Measurements from ENCODE around the gene GOLGA6C. TPM values are rescaled to one million over a fixed set of nuclear protein-coding genes. Genes with fewer than 3 reads are reported as not detected.

Gene GOLGA6C
- total and polyA plus RNA-seq, 10 of the 15 experiments (the other 5 are each of a cell fraction or from before 2014, with no cell fraction given): not detected

DNA sequence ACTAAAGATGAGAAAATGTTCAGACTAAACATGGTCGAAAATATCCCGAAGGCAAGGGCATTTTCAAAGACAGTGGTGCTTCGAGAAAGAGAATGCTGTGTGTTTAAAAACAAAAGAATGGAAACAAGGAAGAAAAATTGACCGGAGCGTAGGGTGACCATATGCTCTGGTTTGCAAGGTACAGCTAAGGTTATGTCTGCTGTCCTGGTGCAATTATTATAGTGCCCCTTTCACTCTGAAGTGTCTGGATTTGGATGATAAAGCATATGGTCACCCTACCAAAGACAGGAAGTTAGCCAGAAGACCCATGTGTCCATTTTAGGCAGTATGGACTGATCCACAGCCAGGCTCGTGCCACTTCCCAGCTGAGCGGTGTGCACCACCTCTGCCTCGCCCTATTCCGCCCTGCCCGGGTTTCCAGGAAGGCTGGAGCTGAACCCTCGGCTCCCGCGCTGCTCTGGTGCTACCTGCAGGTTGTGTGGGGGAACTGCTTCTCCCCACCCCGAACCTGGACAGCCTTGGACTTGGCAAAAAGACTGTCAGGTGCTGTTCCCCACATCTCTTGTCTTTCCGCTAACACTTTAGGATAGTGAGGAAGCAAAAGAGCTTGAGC is 49.8 kb downstream of the GOLGA6C start:
- CTCF ChIA-PET: interaction anchor here (0.6 to 0.8 kb wide), 2 partner anchors 104 to 156 kb away, joined by 3 to 4 read pairs; no protein-coding TSS in a partner anchor
- FAIRE-seq (no peak), DNase-seq (ENCODE audit: low read depth, low spot score) (no peak), ATAC-seq (peak; percentile 91)
- in situ Hi-C loops (cut with MboI) (loop anchor here (10.0 kb wide), 2 partner anchors 283 to 1243 kb away; partner anchors contain the start of gene PPCDC), intact Hi-C loops (cut with micrococcal nuclease; ENCODE audit: unreplicated experiment) (no loop called here)
- no TSS peak for BruUV-seq (replicated peaks)
- Histone ChIP-seq H3K27ac (ENCODE audit: control insufficient read depth, insufficient read depth) (no peak overlapping the region), H3K9me3 (replicated peaks; ENCODE audit: control insufficient read depth, insufficient read depth, low read length) (no peaks in the 10 kb centered on the region), H3K79me2 (ENCODE audit: control insufficient read depth, insufficient read depth, low read length) (no peaks in the 10 kb centered on the region), H3K36me3 (ENCODE audit: control insufficient read depth in 2 of 2, insufficient read depth in 2 of 2, low read length in 1 of 2) (no peaks in the 10 kb centered on the region), H3K4me1 (ENCODE audit: control insufficient read depth, insufficient read depth, low read length) (no peaks in the 10 kb centered on the region), H4K20me1 (ENCODE audit: control insufficient read depth, insufficient read depth) (no peaks in the 10 kb centered on the region), H2AFZ (ENCODE audit: control insufficient read depth, low read depth, low read length) (no peak overlapping the region), H3K27me3 (replicated peaks in 1 of 2; ENCODE audit: control insufficient read depth in 2 of 2, insufficient read depth in 2 of 2, low read length in 1 of 2) (no peaks in the 10 kb centered on the region), H3K9ac (ENCODE audit: control insufficient read depth, insufficient read depth, low read length) (no peak overlapping the region), H3K4me2 (ENCODE audit: control insufficient read depth, insufficient read depth) (no peak overlapping the region), H3K4me3 (no peak overlapping the region)
- SMC1A ChIA-PET (ENCODE audit: uncharacterized antibody, unreplicated experiment): interaction anchor here (0.8 kb wide), 1 partner anchor 27 kb away, joined by 3 read pairs; no protein-coding TSS in a partner anchor
- POLR2A ChIA-PET: no interaction called here
- TF ChIP-seq RB1 (IDR thresholded peaks at IDR 0.05; ENCODE audit: borderline replicate concordance) (no peak), RBBP5 (conservative IDR thresholded peaks at IDR 0.05) (no peak), CBFB (IDR thresholded peaks at IDR 0.05; ENCODE audit: low read depth) (no peak), SP1 (IDR thresholded peaks at IDR 0.05; ENCODE audit: low read depth, low read length) (no peak), STAT3 (IDR thresholded peaks at IDR 0.05; ENCODE audit: low read depth, low read length) (no peak), SMC3 (IDR thresholded peaks at IDR 0.05; ENCODE audit: borderline replicate concordance, low read length) (peak; percentile 23; the same call in 1 of the 2 replicates), ZNF24 (IDR thresholded peaks at IDR 0.05) (no peak), MEF2A (IDR thresholded peaks at IDR 0.05; ENCODE audit: insufficient read depth, low read depth, low read length) (no peak), YY1 (IDR thresholded peaks at IDR 0.05; ENCODE audit: low read depth, low read length) (no peak), RAD21 (IDR thresholded peaks at IDR 0.05; ENCODE audit: insufficient read depth, low read depth, low read length) (peak; percentile 55), TCF3 (IDR thresholded peaks at IDR 0.05; ENCODE audit: borderline replicate concordance, insufficient read depth, low read depth, low read length) (no peak), CTCF (IDR thresholded peaks at IDR 0.05 in 2 of 3, conservative IDR thresholded peaks at IDR 0.05 in 1 of 3; ENCODE audit: control insufficient read depth in 2 of 3, extremely low read depth in 1 of 3, insufficient read depth in 1 of 3, low read depth in 3 of 3, low read length in 3 of 3) (peak; percentile 44 to 64 (median 53); a peak in 5 of 6 replicates), USF1 (IDR thresholded peaks at IDR 0.05; ENCODE audit: borderline replicate concordance, extremely low read length, insufficient read depth, low read depth, low read length) (no peak), ZNF622 (IDR thresholded peaks at IDR 0.05) (no peak), ESRRA (IDR thresholded peaks at IDR 0.05; ENCODE audit: low read length) (no peak)
- TF ChIP-seq, protein P1, sequence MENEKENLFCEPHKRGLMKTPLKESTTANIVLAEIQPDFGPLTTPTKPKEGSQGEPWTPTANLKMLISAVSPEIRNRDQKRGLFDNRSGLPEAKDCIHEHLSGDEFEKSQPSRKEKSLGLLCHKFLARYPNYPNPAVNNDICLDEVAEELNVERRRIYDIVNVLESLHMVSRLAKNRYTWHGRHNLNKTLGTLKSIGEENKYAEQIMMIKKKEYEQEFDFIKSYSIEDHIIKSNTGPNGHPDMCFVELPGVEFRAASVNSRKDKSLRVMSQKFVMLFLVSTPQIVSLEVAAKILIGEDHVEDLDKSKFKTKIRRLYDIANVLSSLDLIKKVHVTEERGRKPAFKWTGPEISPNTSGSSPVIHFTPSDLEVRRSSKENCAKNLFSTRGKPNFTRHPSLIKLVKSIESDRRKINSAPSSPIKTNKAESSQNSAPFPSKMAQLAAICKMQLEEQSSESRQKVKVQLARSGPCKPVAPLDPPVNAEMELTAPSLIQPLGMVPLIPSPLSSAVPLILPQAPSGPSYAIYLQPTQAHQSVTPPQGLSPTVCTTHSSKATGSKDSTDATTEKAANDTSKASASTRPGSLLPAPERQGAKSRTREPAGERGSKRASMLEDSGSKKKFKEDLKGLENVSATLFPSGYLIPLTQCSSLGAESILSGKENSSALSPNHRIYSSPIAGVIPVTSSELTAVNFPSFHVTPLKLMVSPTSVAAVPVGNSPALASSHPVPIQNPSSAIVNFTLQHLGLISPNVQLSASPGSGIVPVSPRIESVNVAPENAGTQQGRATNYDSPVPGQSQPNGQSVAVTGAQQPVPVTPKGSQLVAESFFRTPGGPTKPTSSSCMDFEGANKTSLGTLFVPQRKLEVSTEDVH (IDR thresholded peaks at IDR 0.05; ENCODE audit: low read depth, partially characterized antibody): no peak
- RAD21 ChIA-PET (ENCODE audit: unreplicated experiment): interaction anchor here (1.4 kb wide), 1 partner anchor 61 kb away, joined by 4 read pairs; the partner anchor contains the start of gene MAN2C1
- 27% methylated on average over 15 of the region's 15 CpGs for WGBS (ENCODE audit: insufficient coverage, insufficient replicate concordance, low lambda C conversion rate, missing lambda C conversion rate)
